SK-N-SH (cell line): ENCODE data around the gene BMPR1A. TPM values are rescaled to one million over a fixed set of nuclear protein-coding genes. Genes with fewer than 3 reads are reported as not detected.
A peak's percentile ranks its signal among the peaks of the same experiment; 100 is the strongest.

ENCODE experiments used
- CTCF ChIA-PET: fragments of 300-600, 350-600 bp; formaldehyde crosslinking; extraction: SDS; loops from one replicate; lab custom pipeline; 2021; lab: Yijun Ruan, JAX
- POLR2A ChIA-PET: fragments of 350-600 bp; sonication (Branson Sonifier 250); formaldehyde crosslinking; extraction: SDS; loops from one replicate; lab custom pipeline; 2020; ENCODE audit warnings: antibody characterized with exemption, inconsistent platforms; lab: Yijun Ruan, JAX
- DNase-seq: peaks from one replicate; pipeline ENCODE4 v3.0.0; 2012
- H2AFZ ChIP-seq: fragments of 200-600 bp; sonication (generic); 2 replicates; pipeline ENCODE4 v1.8.1; 2016; ENCODE audit warnings: antibody characterized with exemption, mild to moderate bottlenecking, low read depth
- H3F3A ChIP-seq: fragments of 200-600 bp; sonication (generic); replicated peaks from 2 replicates; pipeline ENCODE3; 2016; ENCODE audit warnings: antibody characterized with exemption, mild to moderate bottlenecking; ENCODE audit not compliant: insufficient read depth
- H3K27ac ChIP-seq, 2 experiments: fragments of 200-500 bp in 1 of 2; fragments of 200-600 bp in 1 of 2; sonication (Bioruptor generic) in 1 of 2; sonication (generic), shearing (Covaris generic) in 1 of 2; 2 replicates each; pipeline versions ENCODE4 v1.5.1 to v1.6.1; 2014 to 2016; ENCODE audit warnings: low read depth in 2 of 2, inconsistent platforms in 1 of 2, low read length in 1 of 2, mild to moderate bottlenecking in 1 of 2, mixed read lengths in 1 of 2
- H3K27me3 ChIP-seq: fragments of 200-600 bp; sonication (generic), shearing (Covaris generic); 2 replicates; pipeline ENCODE4 v1.6.1; 2016; ENCODE audit warnings: mixed run types; ENCODE audit not compliant: insufficient read depth
- H3K36me3 ChIP-seq, 2 experiments: fragments of 200-500 bp in 1 of 2; fragments of 200-600 bp in 1 of 2; sonication (Bioruptor generic) in 1 of 2; sonication (generic) in 1 of 2; replicated peaks in 1 of 2; 2 replicates each; pipeline versions ENCODE3 to v1.5.1; 2014 to 2016; ENCODE audit warnings: low read length in 1 of 2, mild to moderate bottlenecking in 1 of 2; ENCODE audit not compliant: insufficient read depth in 2 of 2, control insufficient read depth in 1 of 2
- H3K4me1 ChIP-seq, 2 experiments: fragments of 200-500 bp in 1 of 2; fragments of 200-600 bp in 1 of 2; sonication (Bioruptor generic) in 1 of 2; sonication (generic), shearing (Covaris generic) in 1 of 2; 2 replicates each; pipeline versions ENCODE4 v1.5.1 to v1.6.1; 2014 to 2016; ENCODE audit warnings: low read depth in 1 of 2, low read length in 1 of 2, mixed run types in 1 of 2; ENCODE audit not compliant: insufficient read depth in 2 of 2, control insufficient read depth in 1 of 2
- H3K4me2 ChIP-seq: fragments of 200-600 bp; sonication (generic), shearing (Covaris generic); 2 replicates; pipeline ENCODE4 v1.6.1; 2017; ENCODE audit warnings: mixed run types
- H3K4me3 ChIP-seq, 2 experiments: fragments of 200-500 bp in 1 of 2; fragments of 200-600 bp in 1 of 2; sonication (Bioruptor generic) in 1 of 2; sonication (generic), shearing (Covaris generic) in 1 of 2; 2 replicates each; pipeline versions ENCODE4 v1.5.1 to v1.8.1; 2014 to 2016; ENCODE audit warnings: low read depth in 2 of 2, inconsistent platforms in 1 of 2, low read length in 1 of 2, mild to moderate bottlenecking in 1 of 2, mixed read lengths in 1 of 2, moderate library complexity in 1 of 2
- H3K79me2 ChIP-seq: fragments of 200-600 bp; sonication (generic); 2 replicates; pipeline ENCODE4 v1.8.1; 2017; ENCODE audit warnings: mild to moderate bottlenecking; ENCODE audit not compliant: insufficient read depth
- H3K9ac ChIP-seq: fragments of 200-600 bp; sonication (generic); 2 replicates; pipeline ENCODE4 v1.6.1; 2017; ENCODE audit warnings: mixed run types
- H3K9me2 ChIP-seq: fragments of 200-600 bp; sonication (generic); 2 replicates; pipeline ENCODE4 v1.6.1; 2017; ENCODE audit warnings: mixed run types
- H3K9me3 ChIP-seq: fragments of 200-600 bp; sonication (generic); 2 replicates; pipeline ENCODE4 v1.6.1; 2017; ENCODE audit warnings: mixed run types, mild to moderate bottlenecking, moderate library complexity
- H4K20me1 ChIP-seq: fragments of 200-600 bp; sonication (generic); 2 replicates; pipeline ENCODE4 v1.6.1; 2017; ENCODE audit warnings: mild to moderate bottlenecking, mixed run types; ENCODE audit not compliant: insufficient read depth
- EP300 ChIP-seq, 2 experiments: IDR thresholded peaks; 2 replicates each; pipeline versions ENCODE4 v1.4.0 to v1.6.1; 2012; ENCODE audit warnings: borderline replicate concordance in 1 of 2, low read depth in 1 of 2, low read length in 1 of 2
- EZH2phosphoT487 ChIP-seq: fragments of 200-600 bp; sonication (generic); IDR thresholded peaks from 2 replicates; pipeline ENCODE4 v1.6.1; 2017; ENCODE audit warnings: low read depth, mixed run types, mild to moderate bottlenecking, antibody characterized with exemption, moderate library complexity, borderline replicate concordance
- FOSL2 ChIP-seq: IDR thresholded peaks from 2 replicates; pipeline ENCODE4 v1.4.0; 2012; ENCODE audit warnings: low read depth, mild to moderate bottlenecking, moderate library complexity, borderline replicate concordance
- FOXJ3 ChIP-seq: sonication (generic); formaldehyde crosslinking; IDR thresholded peaks from 2 replicates; pipeline ENCODE4 v1.5.1; 2020; ENCODE audit warnings: mild to moderate bottlenecking, missing genetic modification reagents
- FOXM1 ChIP-seq: IDR thresholded peaks from 2 replicates; pipeline ENCODE4 v1.4.0; 2012; ENCODE audit warnings: low read depth, mild to moderate bottlenecking
- GABPA ChIP-seq: IDR thresholded peaks from 2 replicates; pipeline ENCODE4 v1.4.0; 2012; ENCODE audit warnings: low read depth, mild to moderate bottlenecking
- GATA2 ChIP-seq: sonication (generic); formaldehyde crosslinking; IDR thresholded peaks from 2 replicates; pipeline ENCODE4 v1.5.0; 2020; ENCODE audit warnings: mild to moderate bottlenecking, missing genetic modification reagents
- MEF2A ChIP-seq: IDR thresholded peaks from 2 replicates; pipeline ENCODE4 v1.4.0; 2012; ENCODE audit warnings: low read depth, borderline replicate concordance
- MXI1 ChIP-seq: IDR thresholded peaks from 2 replicates; pipeline ENCODE4 v1.6.1; 2012; ENCODE audit warnings: mild to moderate bottlenecking, low read depth, low read length, improper control_type of control experiment
- NRF1 ChIP-seq: IDR thresholded peaks from 2 replicates; pipeline ENCODE4 v1.6.1; 2012; ENCODE audit warnings: low read depth, mild to moderate bottlenecking, low read length
- RCOR1 ChIP-seq: fragments of 150-350 bp; IDR thresholded peaks from 2 replicates; pipeline ENCODE4 v1.6.1; 2017; ENCODE audit warnings: antibody characterized with exemption, low read length
- RFX5 ChIP-seq: IDR thresholded peaks from 2 replicates; pipeline ENCODE4 v1.6.1; 2012; ENCODE audit warnings: mild to moderate bottlenecking, improper control_type of control experiment, low read length
- RXRA ChIP-seq: IDR thresholded peaks from 2 replicates; pipeline ENCODE4 v1.4.0; 2012; ENCODE audit warnings: low read depth, mild to moderate bottlenecking, borderline replicate concordance
- SMC3 ChIP-seq: IDR thresholded peaks from 2 replicates; pipeline ENCODE4 v1.6.1; 2012; ENCODE audit warnings: low read depth, low read length, improper control_type of control experiment
- TCF12 ChIP-seq: IDR thresholded peaks from 2 replicates; pipeline ENCODE4 v1.4.0; 2012
- TEAD4 ChIP-seq: IDR thresholded peaks from 2 replicates; pipeline ENCODE4 v1.4.0; 2012; ENCODE audit warnings: mild to moderate bottlenecking, borderline replicate concordance; ENCODE audit not compliant: insufficient read depth
- WGBS: methylation state at CpG from one replicate; pipeline ENCODE4 v1.1.6; 2017; ENCODE audit warnings: low lambda C conversion rate; 5-methylcytosine and 5-hydroxymethylcytosine counted together
- polyA plus RNA-seq, 3 experiments: library from polyadenylated mRNA; depleted of rRNA; stranded (reverse); fragments of >200 nt; gene quantifications; 2 replicates each; pipeline ENCODE4 v1.2.3, GENCODE V29; 2012
- TF ChIP-seq, protein P1 (sequence below): IDR thresholded peaks from 2 replicates; pipeline ENCODE4 v1.4.0; 2012; ENCODE audit warnings: low read depth, borderline replicate concordance
- TF ChIP-seq, protein P2 (sequence below): IDR thresholded peaks from 2 replicates; pipeline ENCODE4 v1.4.0; 2012; ENCODE audit warnings: low read depth
- TF ChIP-seq, protein P3 (sequence below): IDR thresholded peaks from 2 replicates; pipeline ENCODE4 v1.4.0; 2012; ENCODE audit warnings: low read depth, borderline replicate concordance
- TF ChIP-seq, protein P4 (sequence below): IDR thresholded peaks from 2 replicates; pipeline ENCODE4; 2012

Gene BMPR1A
- polyA plus RNA-seq, 1 of the 3 experiments (the other 2 are of a cell fraction) = 12.7 TPM

DNA sequence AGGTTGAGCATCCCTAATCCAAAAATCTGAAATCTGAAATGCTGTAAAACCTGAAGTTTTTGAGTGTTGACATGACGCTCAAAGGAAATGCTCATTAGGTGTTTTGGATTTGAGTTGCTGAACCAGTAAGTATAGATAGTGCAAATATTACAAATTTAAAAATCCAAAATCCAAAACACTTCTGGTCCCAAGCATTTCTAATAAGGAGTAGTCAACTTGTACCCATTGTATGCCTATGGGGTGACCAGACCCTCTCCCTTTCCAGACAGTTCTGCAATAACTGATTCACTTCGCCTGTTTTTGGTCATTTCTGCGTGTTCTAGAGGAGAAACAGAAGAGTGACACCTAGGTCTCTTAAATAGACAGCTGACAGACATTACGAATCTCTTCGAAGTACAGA, 110.7 kb downstream of the BMPR1A start:
- ChIA-PET POLR2A (no interaction called here), CTCF (interaction anchor here (0.6 kb wide), 1 partner anchor 937 kb away, joined by 3 read pairs; no protein-coding TSS in a partner anchor)
- H3K79me2 ChIP-seq = peaks cover 38% of the 10 kb centered on the region
- no peak overlapping the region for H2AFZ ChIP-seq
- H3F3A ChIP-seq = peaks cover 29% of the 10 kb centered on the region
- H3K36me3 ChIP-seq = no peaks in the 10 kb centered on the region
- H3K4me3 ChIP-seq = no peak overlapping the region
- H4K20me1 ChIP-seq = no peaks in the 10 kb centered on the region
- no peak overlapping the region for H3K4me2 ChIP-seq
- no peak overlapping the region for H3K9ac ChIP-seq
- no peaks in the 10 kb centered on the region for H3K9me3 ChIP-seq
- no peak for DNase-seq
- peak overlapping the region in 1 of 2 experiments; percentile 76; a peak in 2 of 4 replicates for H3K27ac ChIP-seq
- no peaks in the 10 kb centered on the region for H3K27me3 ChIP-seq
- no peaks in the 10 kb centered on the region for H3K9me2 ChIP-seq
- TF ChIP-seq, protein P1, sequence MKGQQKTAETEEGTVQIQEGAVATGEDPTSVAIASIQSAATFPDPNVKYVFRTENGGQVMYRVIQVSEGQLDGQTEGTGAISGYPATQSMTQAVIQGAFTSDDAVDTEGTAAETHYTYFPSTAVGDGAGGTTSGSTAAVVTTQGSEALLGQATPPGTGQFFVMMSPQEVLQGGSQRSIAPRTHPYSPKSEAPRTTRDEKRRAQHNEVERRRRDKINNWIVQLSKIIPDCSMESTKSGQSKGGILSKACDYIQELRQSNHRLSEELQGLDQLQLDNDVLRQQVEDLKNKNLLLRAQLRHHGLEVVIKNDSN = no peak
- TF ChIP-seq, protein P2, sequence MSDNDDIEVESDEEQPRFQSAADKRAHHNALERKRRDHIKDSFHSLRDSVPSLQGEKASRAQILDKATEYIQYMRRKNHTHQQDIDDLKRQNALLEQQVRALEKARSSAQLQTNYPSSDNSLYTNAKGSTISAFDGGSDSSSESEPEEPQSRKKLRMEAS = no peak
- TF ChIP-seq RFX5 (no peak), MXI1 (no peak), NRF1 (no peak), EP300 (IDR thresholded peaks at IDR 0.05; ENCODE audit: borderline replicate concordance in 1 of 2, low read depth in 1 of 2, low read length in 1 of 2) (no peak), FOXJ3 (CRISPR knock-in tag) (no peak), GATA2 (CRISPR knock-in tag) (no peak), SMC3 (no peak), MEF2A (no peak), FOXM1 (no peak), EZH2phosphoT487 (no peak), TEAD4 (no peak), RXRA (no peak), GABPA (no peak), FOSL2 (no peak), RCOR1 (no peak), TCF12 (no peak)
- TF ChIP-seq, protein P3, sequence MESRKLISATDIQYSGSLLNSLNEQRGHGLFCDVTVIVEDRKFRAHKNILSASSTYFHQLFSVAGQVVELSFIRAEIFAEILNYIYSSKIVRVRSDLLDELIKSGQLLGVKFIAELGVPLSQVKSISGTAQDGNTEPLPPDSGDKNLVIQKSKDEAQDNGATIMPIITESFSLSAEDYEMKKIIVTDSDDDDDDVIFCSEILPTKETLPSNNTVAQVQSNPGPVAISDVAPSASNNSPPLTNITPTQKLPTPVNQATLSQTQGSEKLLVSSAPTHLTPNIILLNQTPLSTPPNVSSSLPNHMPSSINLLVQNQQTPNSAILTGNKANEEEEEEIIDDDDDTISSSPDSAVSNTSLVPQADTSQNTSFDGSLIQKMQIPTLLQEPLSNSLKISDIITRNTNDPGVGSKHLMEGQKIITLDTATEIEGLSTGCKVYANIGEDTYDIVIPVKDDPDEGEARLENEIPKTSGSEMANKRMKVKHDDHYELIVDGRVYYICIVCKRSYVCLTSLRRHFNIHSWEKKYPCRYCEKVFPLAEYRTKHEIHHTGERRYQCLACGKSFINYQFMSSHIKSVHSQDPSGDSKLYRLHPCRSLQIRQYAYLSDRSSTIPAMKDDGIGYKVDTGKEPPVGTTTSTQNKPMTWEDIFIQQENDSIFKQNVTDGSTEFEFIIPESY = no peak
- TF ChIP-seq, protein P4, sequence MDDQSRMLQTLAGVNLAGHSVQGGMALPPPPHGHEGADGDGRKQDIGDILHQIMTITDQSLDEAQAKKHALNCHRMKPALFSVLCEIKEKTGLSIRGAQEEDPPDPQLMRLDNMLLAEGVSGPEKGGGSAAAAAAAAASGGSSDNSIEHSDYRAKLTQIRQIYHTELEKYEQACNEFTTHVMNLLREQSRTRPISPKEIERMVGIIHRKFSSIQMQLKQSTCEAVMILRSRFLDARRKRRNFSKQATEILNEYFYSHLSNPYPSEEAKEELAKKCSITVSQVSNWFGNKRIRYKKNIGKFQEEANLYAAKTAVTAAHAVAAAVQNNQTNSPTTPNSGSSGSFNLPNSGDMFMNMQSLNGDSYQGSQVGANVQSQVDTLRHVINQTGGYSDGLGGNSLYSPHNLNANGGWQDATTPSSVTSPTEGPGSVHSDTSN = no peak
- peaks cover 12 to 39% of the 10 kb centered on the region in 2 experiments; a peak in 3 of 4 replicates for H3K4me1 ChIP-seq
- 96% methylated on average over 5 of the region's 5 CpGs for WGBS
